HG03103 (cell line): ENCODE data around the gene PRSS1.
A peak's percentile ranks its signal among the peaks of the same experiment; 100 is the strongest.
"Not testable (repeated sequence)": the region's sequence is repeated elsewhere in the genome, so short reads cannot be mapped to it uniquely, and the experiment has no call there.

Experiments used
- ATAC-seq: cut with Tn5 transposase; IDR thresholded peaks from one replicate; pipeline ENCODE4 v1.9.1; 2021; ENCODE audit warnings: low read depth; ENCODE audit not compliant: unreplicated experiment

PRSS1 gene

GRCh38 chr7:142772051-142772450 lies 22.8 kb downstream of the PRSS1 start:
- ATAC-seq = no peak

GRCh38 chr7:142772673-142773072 lies 23.4 kb downstream of the PRSS1 start:
- no peak for ATAC-seq

GRCh38 chr7:142773230-142773629 lies 24.0 kb downstream of the PRSS1 start:
- ATAC-seq = no peak

- no peak for ATAC-seq
These were observed 24.9 kb downstream of the PRSS1 start for GRCh38 chr7:142773937-142774744.

GRCh38 chr7:142774826-142775225 lies 25.6 kb downstream of the PRSS1 start:
- no peak for ATAC-seq

- not testable (repeated sequence) for ATAC-seq
These were observed 26.3 kb downstream of the PRSS1 start for GRCh38 chr7:142775351-142776115.

- ATAC-seq = no peak
These were observed 27.1 kb downstream of the PRSS1 start for GRCh38 chr7:142776206-142776844.

GRCh38 chr7:142776845-142777225 lies 27.6 kb downstream of the PRSS1 start:
- not testable (repeated sequence) for ATAC-seq

- no peak for ATAC-seq
These were observed 28.0 kb downstream of the PRSS1 start for GRCh38 chr7:142777318-142777717.

GRCh38 chr7:142782922-142783900 lies 33.9 kb downstream of the PRSS1 start:
- ATAC-seq = peak; percentile 84

- ATAC-seq = no peak
These were observed 34.8 kb downstream of the PRSS1 start for GRCh38 chr7:142784096-142784495.

- no peak for ATAC-seq
These were observed 35.4 kb downstream of the PRSS1 start for GRCh38 chr7:142784716-142785115.

GRCh38 chr7:142785841-142786250 lies 36.6 kb downstream of the PRSS1 start:
- no peak for ATAC-seq

- ATAC-seq = no peak
These were observed 37.9 kb downstream of the PRSS1 start for GRCh38 chr7:142787034-142787768.

GRCh38 chr7:142787783-142788182 lies 38.5 kb downstream of the PRSS1 start:
- ATAC-seq = no peak

GRCh38 chr7:142788303-142789289 lies 39.3 kb downstream of the PRSS1 start:
- no peak for ATAC-seq

GRCh38 chr7:142789441-142789840 lies 40.2 kb downstream of the PRSS1 start:
- no peak for ATAC-seq

GRCh38 chr7:142790056-142790455 lies 40.8 kb downstream of the PRSS1 start:
- no peak for ATAC-seq
